B cell (primary cell): Measurements from ENCODE around the gene PDIA4. TPM values are rescaled to one million over a fixed set of nuclear protein-coding genes. Genes with fewer than 3 reads are reported as not detected.
"Not testable (repeated sequence)": the region's sequence is repeated elsewhere in the genome, so short reads cannot be mapped to it uniquely, and the experiment has no call there.

Experiments used
- ATAC-seq: fragments of 200-7000 bp; cut with Tn5 transposase; one replicate; pipeline ENCODE4 v1.10.0; 2021; ENCODE audit warnings: low read depth, mild to moderate bottlenecking, moderate number of reproducible peaks, moderate library complexity
- CTCF ChIA-PET: fragments of 350-600 bp; sonication (Branson Sonifier 250); formaldehyde crosslinking; loops from one replicate; lab custom pipeline; 2021; ENCODE audit warnings: antibody characterized with exemption, inconsistent platforms; lab: Charles Lee
- POLR2A ChIA-PET: fragments of 350-600 bp; sonication (Branson Sonifier 250); formaldehyde crosslinking; loops from one replicate; lab custom pipeline; 2021; ENCODE audit warnings: antibody characterized with exemption; lab: Charles Lee
- DNase-seq: peaks from one replicate; pipeline ENCODE4 v3.0.0; 2013
- H2AFZ ChIP-seq: 2 replicates; pipeline ENCODE4 v1.6.1; 2012; ENCODE audit warnings: mild to moderate bottlenecking, low read depth, low read length; ENCODE audit not compliant: insufficient read depth, poor library complexity, severe bottlenecking
- H3K27ac ChIP-seq, 2 donors: 1 replicate in 1 of 2; 2 replicates in 1 of 2; pipeline ENCODE4 v1.5.1; 2012 to 2013; ENCODE audit warnings: low read length in 2 of 2, mild to moderate bottlenecking in 2 of 2, moderate library complexity in 1 of 2
- H3K27me3 ChIP-seq, 4 experiments: fragments of 200-600 bp in 1 of 4; sonication (generic) in 1 of 4; replicated peaks in 1 of 4; 1 replicate in 2 of 4; 2 replicates in 2 of 4; pipeline versions ENCODE4 v1.6.1 to v1.7.0; 2013 to 2016; ENCODE audit warnings: low read length in 3 of 4, mild to moderate bottlenecking in 2 of 4, mixed read lengths in 1 of 4, moderate library complexity in 1 of 4; ENCODE audit not compliant: insufficient read depth in 4 of 4, control insufficient read depth in 3 of 4; ENCODE audit errors: control extremely low read depth in 1 of 4
- H3K36me3 ChIP-seq, 2 experiments: replicated peaks in 1 of 2; 1 replicate in 1 of 2; 2 replicates in 1 of 2; pipeline versions ENCODE4 v1.6.1 to v1.7.1; 2013; ENCODE audit warnings: low read length in 1 of 2; ENCODE audit not compliant: insufficient read depth in 2 of 2, control insufficient read depth in 1 of 2; ENCODE audit errors: control extremely low read depth in 1 of 2, extremely low read depth in 1 of 2
- H3K4me1 ChIP-seq, 2 donors: fragments of 200-600 bp in 1 of 2; sonication (generic) in 1 of 2; 1 replicate in 1 of 2; 2 replicates in 1 of 2; pipeline versions ENCODE4 v1.5.1 to v1.6.1; 2013 to 2017; ENCODE audit warnings: low read length in 2 of 2; ENCODE audit not compliant: control insufficient read depth in 2 of 2, insufficient read depth in 2 of 2
- H3K4me2 ChIP-seq: replicated peaks from 2 replicates; pipeline ENCODE3; 2012; ENCODE audit warnings: mild to moderate bottlenecking, low read depth, low read length; ENCODE audit not compliant: poor library complexity, severe bottlenecking
- H3K4me3 ChIP-seq, 5 experiments: fragments of 200-600 bp in 1 of 5; sonication (generic) in 1 of 5; 1 replicate in 3 of 5; 2 replicates in 2 of 5; pipeline versions ENCODE4 v1.5.1 to v1.7.0; 2011 to 2016; ENCODE audit warnings: low read length in 4 of 5, mild to moderate bottlenecking in 4 of 5, low read depth in 2 of 5, control low read depth in 1 of 5, moderate library complexity in 1 of 5; ENCODE audit not compliant: insufficient read depth in 1 of 5; ENCODE audit errors: control extremely low read depth in 1 of 5, extremely low read depth in 1 of 5
- H3K79me2 ChIP-seq: fragments of 200-600 bp; sonication (generic); one replicate; pipeline ENCODE4 v1.6.0; 2016; ENCODE audit warnings: low read length; ENCODE audit not compliant: control insufficient read depth, insufficient read depth
- H3K9ac ChIP-seq: fragments of 200-600 bp; sonication (generic); 2 replicates; pipeline ENCODE4 v1.6.1; 2017; ENCODE audit warnings: mild to moderate bottlenecking, low read length, moderate library complexity
- H3K9me3 ChIP-seq, 3 donors: one replicate each; pipeline versions ENCODE4 v1.6.1 to v1.7.1; 2013; ENCODE audit warnings: low read length in 2 of 3; ENCODE audit not compliant: control insufficient read depth in 2 of 3, insufficient read depth in 1 of 3; ENCODE audit errors: control extremely low read depth in 1 of 3
- H4K20me1 ChIP-seq: 2 replicates; pipeline ENCODE4 v1.6.0; 2012; ENCODE audit warnings: mild to moderate bottlenecking, low read length; ENCODE audit not compliant: insufficient read depth, control insufficient read depth, poor library complexity, severe bottlenecking
- H3K27ac Mint-ChIP-seq: one replicate; pipeline ENCODE4 v1.8.0; 2021; ENCODE audit warnings: mixed read lengths
- H3K27me3 Mint-ChIP-seq: one replicate; pipeline ENCODE4 v1.8.0; 2021; ENCODE audit warnings: mixed read lengths
- H3K4me1 Mint-ChIP-seq: one replicate; pipeline ENCODE4 v1.8.0; 2021; ENCODE audit warnings: mixed read lengths
- H3K4me3 Mint-ChIP-seq: one replicate; pipeline ENCODE4 v1.8.0; 2021; ENCODE audit warnings: mixed read lengths
- H3K9me3 Mint-ChIP-seq: one replicate; pipeline ENCODE4 v1.8.0; 2022; ENCODE audit warnings: mixed read lengths; ENCODE audit not compliant: insufficient read depth
- EZH2 ChIP-seq: IDR thresholded peaks from 2 replicates; pipeline ENCODE4 v1.6.1; 2012; ENCODE audit warnings: borderline replicate concordance, low read depth, mild to moderate bottlenecking, moderate library complexity, low read length; ENCODE audit not compliant: insufficient read depth, poor library complexity, severe bottlenecking
- WGBS: methylation state at CpG from one replicate; pipeline ENCODE4 v1.1.5; 2013; ENCODE audit warnings: missing lambda C conversion rate; ENCODE audit not compliant: insufficient coverage; 5-methylcytosine and 5-hydroxymethylcytosine counted together
- intact Hi-C: fragments of 100-400 bp; cut with micrococcal nuclease; formaldehyde crosslinking; loops from one replicate; pipeline ENCODE4 v1.10.0; 2022
- polyA plus RNA-seq: library from polyadenylated mRNA; depleted of rRNA; stranded (reverse); fragments of >200 nt; gene quantifications from 2 replicates; pipeline ENCODE4 v1.2.3, GENCODE V29; 2012
- total RNA-seq, 2 donors: library from RNA; stranded (reverse); fragments of 120-200 nt in 1 of 2; gene quantifications; 1 replicate in 1 of 2; 2 replicates in 1 of 2; pipeline versions ENCODE4 v1.2.3 to v1.2.4, GENCODE V29; 2013 to 2022
- TF ChIP-seq, protein P1 (sequence below): fragments of 200-600 bp; IDR thresholded peaks from one replicate; pipeline ENCODE4 v1.8.0; 2022; ENCODE audit warnings: antibody characterized with exemption, mild to moderate bottlenecking

The PDIA4 gene
- total and polyA plus RNA-seq, 2 donors (not counting 1 experiment from before 2014, with no cell fraction given) = 31.6 to 34.7 TPM

DNA sequence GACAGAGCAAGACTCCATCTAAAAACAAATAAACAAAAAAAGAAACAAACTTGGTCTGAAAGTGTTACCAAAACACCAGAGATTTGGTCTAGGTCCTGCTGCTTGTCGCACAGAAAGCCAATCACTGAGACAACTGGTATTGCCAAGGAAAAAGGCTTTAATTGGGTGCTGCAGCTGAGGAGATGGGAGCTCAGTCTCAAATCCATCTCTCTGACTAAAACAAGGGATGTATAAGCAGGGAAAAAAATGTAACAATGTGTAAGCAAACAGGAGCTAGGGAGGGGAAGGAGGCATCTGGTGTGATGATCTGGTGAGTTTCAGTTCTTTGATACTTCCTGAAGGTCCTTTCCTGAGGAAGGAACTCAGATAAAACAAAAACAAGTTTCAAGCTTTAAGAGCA lies 8.4 kb upstream of the PDIA4 start:
- no peak overlapping the region for H3K4me2 ChIP-seq
- no peak overlapping the region for H2AFZ ChIP-seq
- intact Hi-C loops = no loop called here
- POLR2A ChIA-PET = no interaction called here
- H3K27me3 ChIP-seq = no peaks in the 10 kb centered on the region
- ATAC-seq (no peak), DNase-seq (no peak)
- no peak for TF ChIP-seq EZH2
- TF ChIP-seq, protein P1, sequence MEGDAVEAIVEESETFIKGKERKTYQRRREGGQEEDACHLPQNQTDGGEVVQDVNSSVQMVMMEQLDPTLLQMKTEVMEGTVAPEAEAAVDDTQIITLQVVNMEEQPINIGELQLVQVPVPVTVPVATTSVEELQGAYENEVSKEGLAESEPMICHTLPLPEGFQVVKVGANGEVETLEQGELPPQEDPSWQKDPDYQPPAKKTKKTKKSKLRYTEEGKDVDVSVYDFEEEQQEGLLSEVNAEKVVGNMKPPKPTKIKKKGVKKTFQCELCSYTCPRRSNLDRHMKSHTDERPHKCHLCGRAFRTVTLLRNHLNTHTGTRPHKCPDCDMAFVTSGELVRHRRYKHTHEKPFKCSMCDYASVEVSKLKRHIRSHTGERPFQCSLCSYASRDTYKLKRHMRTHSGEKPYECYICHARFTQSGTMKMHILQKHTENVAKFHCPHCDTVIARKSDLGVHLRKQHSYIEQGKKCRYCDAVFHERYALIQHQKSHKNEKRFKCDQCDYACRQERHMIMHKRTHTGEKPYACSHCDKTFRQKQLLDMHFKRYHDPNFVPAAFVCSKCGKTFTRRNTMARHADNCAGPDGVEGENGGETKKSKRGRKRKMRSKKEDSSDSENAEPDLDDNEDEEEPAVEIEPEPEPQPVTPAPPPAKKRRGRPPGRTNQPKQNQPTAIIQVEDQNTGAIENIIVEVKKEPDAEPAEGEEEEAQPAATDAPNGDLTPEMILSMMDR = no peak
- Mint-ChIP-seq H3K4me1 (no peaks in the 10 kb centered on the region), H3K4me3 (no peak overlapping the region), H3K27me3 (peaks cover 6% of the 10 kb centered on the region), H3K27ac (no peak overlapping the region), H3K9me3 (peaks cover 3% of the 10 kb centered on the region)
- no peaks in the 10 kb centered on the region for H4K20me1 ChIP-seq
- WGBS = no CpG with 5 or more reads among the region's 1 CpG
- H3K36me3 ChIP-seq = no peaks in the 10 kb centered on the region
- no peak overlapping the region for H3K4me3 ChIP-seq
- no peak overlapping the region for H3K9ac ChIP-seq
- H3K79me2 ChIP-seq = no peaks in the 10 kb centered on the region
- no peak overlapping the region for H3K27ac ChIP-seq
- CTCF ChIA-PET = no interaction called here
- H3K9me3 ChIP-seq = peaks cover 3 to 14% (median 8%) of the 10 kb centered on the region in 3 donors
- no peaks in the 10 kb centered on the region for H3K4me1 ChIP-seq

DNA sequence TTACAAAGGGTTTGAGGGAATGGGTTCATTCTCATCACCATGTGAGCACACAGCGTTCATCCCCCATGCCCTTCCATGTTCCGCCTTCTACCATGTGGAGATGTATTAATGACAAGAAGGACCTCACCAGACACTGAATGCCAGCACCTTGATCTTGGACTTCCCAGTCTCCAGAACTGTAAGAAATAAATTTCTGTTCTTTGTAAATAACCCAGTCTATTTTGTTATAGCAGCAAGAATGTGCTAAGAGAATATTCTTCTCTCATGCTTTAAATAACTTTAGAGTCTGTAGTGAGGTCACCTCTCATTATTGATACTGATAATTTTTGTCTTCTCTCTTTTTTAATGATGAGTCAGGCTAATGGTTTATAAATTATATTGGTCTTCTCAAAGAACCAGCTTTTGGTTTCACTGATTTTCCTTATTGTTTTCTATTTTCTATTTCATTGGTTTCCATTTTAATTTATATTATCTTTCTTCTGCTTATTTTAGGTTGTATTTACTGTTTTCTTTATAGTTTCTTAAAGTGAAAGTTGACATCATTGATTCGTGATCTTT lies 3.1 kb upstream of the PDIA4 start:
- intact Hi-C loops = no loop called here
- no peaks in the 10 kb centered on the region for H3K27me3 ChIP-seq
- H3K4me3 ChIP-seq = no peak overlapping the region
- no peak overlapping the region for H3K9ac ChIP-seq
- peaks cover 0 to 2% (median 0%) of the 10 kb centered on the region in 3 donors for H3K9me3 ChIP-seq
- no peak for TF ChIP-seq EZH2
- TF ChIP-seq, protein P1 = no peak
- Mint-ChIP-seq H3K27ac (no peak overlapping the region), H3K9me3 (no peaks in the 10 kb centered on the region), H3K4me3 (no peak overlapping the region), H3K27me3 (no peaks in the 10 kb centered on the region), H3K4me1 (peaks cover 22% of the 10 kb centered on the region)
- no CpG with 5 or more reads among the region's 3 CpGs for WGBS
- CTCF ChIA-PET = interaction anchor here (5.1 kb wide), 1 partner anchor 34 kb away, joined by 23 read pairs; no protein-coding TSS in a partner anchor
- H3K4me1 ChIP-seq = peaks cover 16 to 19% of the 10 kb centered on the region in 2 donors
- H3K27ac ChIP-seq = no peak overlapping the region
- no peaks in the 10 kb centered on the region for H3K36me3 ChIP-seq
- H4K20me1 ChIP-seq = no peaks in the 10 kb centered on the region
- no peak overlapping the region for H2AFZ ChIP-seq
- no peak overlapping the region for H3K4me2 ChIP-seq
- DNase-seq (no peak), ATAC-seq (no peak)
- H3K79me2 ChIP-seq = peaks cover 17% of the 10 kb centered on the region
- POLR2A ChIA-PET = no interaction called here

DNA sequence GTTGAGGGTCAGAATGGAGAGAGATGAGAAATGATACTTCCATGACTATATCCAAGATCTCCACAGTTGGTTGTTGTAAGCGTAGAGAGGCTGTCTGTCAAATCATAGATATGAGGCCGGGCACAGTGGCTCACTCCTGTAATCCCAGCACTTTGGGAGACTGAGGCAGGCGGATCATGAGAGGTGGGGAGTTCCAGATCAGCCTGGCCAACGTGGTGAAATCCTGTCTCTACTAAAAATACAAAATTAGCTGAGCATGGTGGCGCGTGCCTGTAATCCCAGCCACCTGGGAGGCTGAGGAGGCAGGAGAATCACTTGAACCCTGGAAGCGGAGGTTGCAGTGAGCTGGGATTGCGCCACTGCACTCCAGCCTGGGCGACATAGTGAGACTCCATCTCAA lies 2.1 kb upstream of the PDIA4 start:
- H3K9me3 ChIP-seq, H2AFZ ChIP-seq, H3K9ac ChIP-seq, H3K4me2 ChIP-seq, H3K4me3 Mint-ChIP-seq, H3K27me3 Mint-ChIP-seq, DNase-seq, intact Hi-C loops, H3K27me3 ChIP-seq, H4K20me1 ChIP-seq, POLR2A ChIA-PET, ATAC-seq, H3K9me3 Mint-ChIP-seq, H3K36me3 ChIP-seq, H3K4me3 ChIP-seq, H3K27ac ChIP-seq, H3K27ac Mint-ChIP-seq: not testable (repeated sequence)
- WGBS = 98% methylated on average over 7 of the region's 9 CpGs
- CTCF ChIA-PET = interaction anchor here (0.7 to 7.8 kb wide), 4 partner anchors 24 to 89 kb away, joined by 3 to 58 read pairs (median 14); no protein-coding TSS in a partner anchor
- peaks cover 30% of the 10 kb centered on the region for H3K4me1 Mint-ChIP-seq
- Histone ChIP-seq H3K79me2 (peaks cover 27% of the 10 kb centered on the region), H3K4me1 (peaks cover 19 to 21% of the 10 kb centered on the region in 2 donors)
